ENCODE data around the gene OR2G2.

OR2G2 gene

DNA sequence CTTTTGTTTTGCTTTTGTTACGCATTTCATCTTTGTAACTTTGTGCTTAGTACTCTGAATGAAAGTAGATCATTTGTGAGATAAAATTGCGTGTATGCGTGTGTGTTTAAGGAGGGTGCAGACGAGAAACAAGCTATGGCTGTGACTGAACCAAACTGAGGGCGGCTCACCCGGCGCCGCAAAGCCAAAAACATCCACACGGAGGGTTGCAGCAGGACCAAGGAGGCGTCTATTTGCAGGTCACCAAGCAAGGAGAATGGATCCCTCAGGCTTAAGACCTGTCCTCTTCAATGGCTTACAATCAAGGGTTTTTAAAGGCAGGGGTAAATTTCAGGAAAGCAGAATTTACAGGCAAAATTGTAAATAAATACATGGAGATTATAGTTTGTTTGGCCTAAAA, 26.4 kb upstream of the OR2G2 start:
- TF ChIP-seq, protein P1, sequence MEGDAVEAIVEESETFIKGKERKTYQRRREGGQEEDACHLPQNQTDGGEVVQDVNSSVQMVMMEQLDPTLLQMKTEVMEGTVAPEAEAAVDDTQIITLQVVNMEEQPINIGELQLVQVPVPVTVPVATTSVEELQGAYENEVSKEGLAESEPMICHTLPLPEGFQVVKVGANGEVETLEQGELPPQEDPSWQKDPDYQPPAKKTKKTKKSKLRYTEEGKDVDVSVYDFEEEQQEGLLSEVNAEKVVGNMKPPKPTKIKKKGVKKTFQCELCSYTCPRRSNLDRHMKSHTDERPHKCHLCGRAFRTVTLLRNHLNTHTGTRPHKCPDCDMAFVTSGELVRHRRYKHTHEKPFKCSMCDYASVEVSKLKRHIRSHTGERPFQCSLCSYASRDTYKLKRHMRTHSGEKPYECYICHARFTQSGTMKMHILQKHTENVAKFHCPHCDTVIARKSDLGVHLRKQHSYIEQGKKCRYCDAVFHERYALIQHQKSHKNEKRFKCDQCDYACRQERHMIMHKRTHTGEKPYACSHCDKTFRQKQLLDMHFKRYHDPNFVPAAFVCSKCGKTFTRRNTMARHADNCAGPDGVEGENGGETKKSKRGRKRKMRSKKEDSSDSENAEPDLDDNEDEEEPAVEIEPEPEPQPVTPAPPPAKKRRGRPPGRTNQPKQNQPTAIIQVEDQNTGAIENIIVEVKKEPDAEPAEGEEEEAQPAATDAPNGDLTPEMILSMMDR (IDR thresholded peaks at IDR 0.05; ENCODE audit: poor library complexity, severe bottlenecking): no peak
- no peak for DNase-seq (ENCODE audit: low spot score)
- no peak for ATAC-seq (ENCODE audit: low read depth)
- no peaks in the 10 kb centered on the region for H3K4me1 ChIP-seq (ENCODE audit: insufficient read depth, poor library complexity, severe bottlenecking)
- H3K4me3 ChIP-seq (ENCODE audit: severe bottlenecking): no peak overlapping the region
- H3K27ac ChIP-seq (ENCODE audit: poor library complexity, severe bottlenecking): no peak overlapping the region
- no peaks in the 10 kb centered on the region for H3K36me3 ChIP-seq (ENCODE audit: low read depth)
- no peaks in the 10 kb centered on the region for H3K9me3 ChIP-seq (ENCODE audit: severe bottlenecking)
- H3K27me3 ChIP-seq (ENCODE audit: insufficient read depth, poor library complexity, severe bottlenecking): no peaks in the 10 kb centered on the region

- Histone ChIP-seq H3K9me3 (ENCODE audit: severe bottlenecking) (no peaks in the 10 kb centered on the region), H3K4me3 (ENCODE audit: severe bottlenecking) (no peak overlapping the region), H3K27ac (ENCODE audit: poor library complexity, severe bottlenecking) (no peak overlapping the region), H3K4me1 (ENCODE audit: insufficient read depth, poor library complexity, severe bottlenecking) (no peaks in the 10 kb centered on the region), H3K36me3 (ENCODE audit: low read depth) (no peaks in the 10 kb centered on the region), H3K27me3 (ENCODE audit: insufficient read depth, poor library complexity, severe bottlenecking) (no peaks in the 10 kb centered on the region)
- TF ChIP-seq, protein P1 (IDR thresholded peaks at IDR 0.05; ENCODE audit: poor library complexity, severe bottlenecking): no peak
- no peak for DNase-seq (ENCODE audit: low spot score)
- no peak for ATAC-seq (ENCODE audit: low read depth)
Observed at GRCh38 chr1:247562198-247562597, 26.0 kb upstream of the OR2G2 start.

DNA sequence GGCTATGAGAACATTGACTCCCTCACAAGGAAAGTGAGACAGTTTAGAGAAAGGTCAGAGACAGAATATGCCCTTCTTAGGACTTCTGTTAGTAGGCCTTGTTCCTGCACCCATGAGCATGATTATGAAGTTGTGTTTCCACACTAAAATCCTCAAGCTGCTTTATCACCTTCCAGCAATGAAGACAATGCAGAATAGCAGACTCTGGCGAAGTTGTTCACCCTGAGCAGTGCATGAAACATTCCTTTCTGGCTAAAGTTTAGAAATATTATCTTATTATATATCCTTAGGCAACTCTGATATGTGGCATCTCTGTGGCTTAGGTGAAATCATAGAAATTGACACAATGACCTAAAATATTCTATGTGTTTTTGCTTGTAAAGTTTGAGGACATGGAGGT, 13.9 kb upstream of the OR2G2 start:
- Histone ChIP-seq H3K27ac (ENCODE audit: poor library complexity, severe bottlenecking) (no peak overlapping the region), H3K36me3 (ENCODE audit: low read depth) (no peaks in the 10 kb centered on the region), H3K4me3 (ENCODE audit: severe bottlenecking) (no peak overlapping the region), H3K9me3 (ENCODE audit: severe bottlenecking) (no peaks in the 10 kb centered on the region), H3K27me3 (ENCODE audit: insufficient read depth, poor library complexity, severe bottlenecking) (no peaks in the 10 kb centered on the region), H3K4me1 (ENCODE audit: insufficient read depth, poor library complexity, severe bottlenecking) (no peaks in the 10 kb centered on the region)
- TF ChIP-seq, protein P1 (IDR thresholded peaks at IDR 0.05; ENCODE audit: poor library complexity, severe bottlenecking): no peak
- no peak for DNase-seq (ENCODE audit: low spot score)
- no peak for ATAC-seq (ENCODE audit: low read depth)

GRCh38 chr1:247574664-247575063, 13.5 kb upstream of the OR2G2 start:
- Histone ChIP-seq H3K4me1 (ENCODE audit: insufficient read depth, poor library complexity, severe bottlenecking) (no peaks in the 10 kb centered on the region), H3K27me3 (ENCODE audit: insufficient read depth, poor library complexity, severe bottlenecking) (no peaks in the 10 kb centered on the region), H3K9me3 (ENCODE audit: severe bottlenecking) (no peaks in the 10 kb centered on the region), H3K36me3 (ENCODE audit: low read depth) (no peaks in the 10 kb centered on the region), H3K27ac (ENCODE audit: poor library complexity, severe bottlenecking) (no peak overlapping the region), H3K4me3 (ENCODE audit: severe bottlenecking) (no peak overlapping the region)
- ATAC-seq (ENCODE audit: low read depth) (no peak), DNase-seq (ENCODE audit: low spot score) (no peak)
- TF ChIP-seq, protein P1 (IDR thresholded peaks at IDR 0.05; ENCODE audit: poor library complexity, severe bottlenecking): no peak

DNA sequence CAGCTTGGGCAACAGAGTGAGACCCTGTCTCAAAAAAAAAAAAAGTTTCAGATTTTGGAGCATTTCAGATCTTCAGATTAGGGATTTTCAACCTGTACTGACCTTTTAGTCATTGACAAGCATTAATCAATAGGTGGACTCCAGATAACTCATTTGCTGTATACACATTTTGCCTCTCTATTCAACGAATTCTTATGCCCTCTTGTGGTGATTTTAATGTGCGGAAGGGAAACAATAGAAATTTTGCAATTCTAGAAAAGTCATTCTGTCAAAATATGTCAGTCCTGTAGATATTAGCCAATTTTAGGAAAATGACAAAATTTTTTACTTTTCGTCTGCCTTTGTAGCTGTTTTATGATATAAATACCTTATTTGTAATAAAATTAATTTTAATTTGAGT, 11.6 kb upstream of the OR2G2 start:
- Histone ChIP-seq H3K4me3 (ENCODE audit: severe bottlenecking) (no peak overlapping the region), H3K27ac (ENCODE audit: poor library complexity, severe bottlenecking) (no peak overlapping the region), H3K36me3 (ENCODE audit: low read depth) (no peaks in the 10 kb centered on the region), H3K4me1 (ENCODE audit: insufficient read depth, poor library complexity, severe bottlenecking) (no peaks in the 10 kb centered on the region), H3K27me3 (ENCODE audit: insufficient read depth, poor library complexity, severe bottlenecking) (no peaks in the 10 kb centered on the region), H3K9me3 (ENCODE audit: severe bottlenecking) (no peaks in the 10 kb centered on the region)
- no peak for ATAC-seq (ENCODE audit: low read depth)
- no peak for DNase-seq (ENCODE audit: low spot score)
- TF ChIP-seq, protein P1 (IDR thresholded peaks at IDR 0.05; ENCODE audit: poor library complexity, severe bottlenecking): peak; percentile 46
